Parathyroid adenoma (tissue), 2 donors: ENCODE data around the gene DNAJB13.

Source experiments
- H2AFZ ChIP-seq: fragments of 300-600 bp; sonication (generic); one replicate; pipeline ENCODE4 v1.7.0; 2017; ENCODE audit warnings: antibody characterized with exemption, mild to moderate bottlenecking
- H3K27ac ChIP-seq: fragments of 300-600 bp; sonication (generic); one replicate; pipeline ENCODE4 v1.7.0; 2017
- H3K27me3 ChIP-seq: fragments of 300-600 bp; sonication (generic); one replicate; pipeline ENCODE4 v1.7.0; 2017; ENCODE audit warnings: low read length; ENCODE audit not compliant: control insufficient read depth, insufficient read depth
- H3K36me3 ChIP-seq: fragments of 300-600 bp; sonication (generic); one replicate; pipeline ENCODE4 v1.7.0; 2017; ENCODE audit warnings: low read length; ENCODE audit not compliant: control insufficient read depth, insufficient read depth
- H3K4me1 ChIP-seq: fragments of 300-600 bp; sonication (generic); one replicate; pipeline ENCODE4 v1.7.0; 2017; ENCODE audit warnings: control low read depth
- H3K4me2 ChIP-seq: fragments of 300-600 bp; sonication (generic); one replicate; pipeline ENCODE4 v1.7.0; 2017; ENCODE audit warnings: low read length
- H3K4me3 ChIP-seq: fragments of 300-600 bp; sonication (generic); one replicate; pipeline ENCODE4 v1.7.0; 2017; ENCODE audit warnings: low read depth, low read length
- H3K79me2 ChIP-seq: fragments of 300-600 bp; sonication (generic); one replicate; pipeline ENCODE4 v1.7.0; 2017; ENCODE audit warnings: control low read depth
- H3K9ac ChIP-seq: fragments of 300-600 bp; sonication (generic); one replicate; pipeline ENCODE4 v1.7.0; 2017; ENCODE audit warnings: mild to moderate bottlenecking
- H3K9me3 ChIP-seq: fragments of 300-600 bp; sonication (generic); one replicate; pipeline ENCODE4 v1.7.0; 2017; ENCODE audit warnings: low read length; ENCODE audit not compliant: control insufficient read depth
- CTCF ChIP-seq: fragments of 300-600 bp; sonication (generic); IDR thresholded peaks from one replicate; pipeline ENCODE4 v1.7.0; 2017; ENCODE audit warnings: antibody characterized with exemption, mild to moderate bottlenecking
- donor health status: primary hyperparathyroidism.

Gene DNAJB13

DNA sequence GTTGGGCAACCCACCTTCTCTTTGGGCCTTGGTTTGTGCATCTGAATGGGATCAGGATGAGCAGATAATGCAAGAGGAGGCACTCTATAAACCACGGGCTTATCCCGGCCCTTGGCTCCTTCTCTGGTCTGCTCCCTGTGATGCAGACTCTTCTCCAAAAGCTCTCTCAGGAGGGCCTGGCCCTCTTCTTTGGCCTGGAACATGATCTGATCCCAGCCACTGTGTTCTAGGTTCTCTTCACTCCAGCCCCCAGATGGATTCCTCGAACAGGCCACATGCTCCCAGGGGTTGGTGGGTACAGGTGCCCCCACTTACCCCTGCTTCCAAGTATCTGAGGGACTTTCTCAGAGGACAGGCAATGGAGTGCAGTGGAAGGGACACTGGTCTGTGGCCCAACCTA lies 66.8 kb downstream of the DNAJB13 start:
- H3K36me3 ChIP-seq, result no peaks in the 10 kb centered on the region
- no peak overlapping the region for H3K4me3 ChIP-seq
- TF ChIP-seq CTCF, result no peak
- no peaks in the 10 kb centered on the region for H3K79me2 ChIP-seq
- no peak overlapping the region for H3K4me2 ChIP-seq
- H3K9me3 ChIP-seq, result no peaks in the 10 kb centered on the region
- no peak overlapping the region for H2AFZ ChIP-seq
- H3K27me3 ChIP-seq, result no peaks in the 10 kb centered on the region
- no peak overlapping the region for H3K9ac ChIP-seq
- no peak overlapping the region for H3K27ac ChIP-seq
- no peaks in the 10 kb centered on the region for H3K4me1 ChIP-seq

DNA sequence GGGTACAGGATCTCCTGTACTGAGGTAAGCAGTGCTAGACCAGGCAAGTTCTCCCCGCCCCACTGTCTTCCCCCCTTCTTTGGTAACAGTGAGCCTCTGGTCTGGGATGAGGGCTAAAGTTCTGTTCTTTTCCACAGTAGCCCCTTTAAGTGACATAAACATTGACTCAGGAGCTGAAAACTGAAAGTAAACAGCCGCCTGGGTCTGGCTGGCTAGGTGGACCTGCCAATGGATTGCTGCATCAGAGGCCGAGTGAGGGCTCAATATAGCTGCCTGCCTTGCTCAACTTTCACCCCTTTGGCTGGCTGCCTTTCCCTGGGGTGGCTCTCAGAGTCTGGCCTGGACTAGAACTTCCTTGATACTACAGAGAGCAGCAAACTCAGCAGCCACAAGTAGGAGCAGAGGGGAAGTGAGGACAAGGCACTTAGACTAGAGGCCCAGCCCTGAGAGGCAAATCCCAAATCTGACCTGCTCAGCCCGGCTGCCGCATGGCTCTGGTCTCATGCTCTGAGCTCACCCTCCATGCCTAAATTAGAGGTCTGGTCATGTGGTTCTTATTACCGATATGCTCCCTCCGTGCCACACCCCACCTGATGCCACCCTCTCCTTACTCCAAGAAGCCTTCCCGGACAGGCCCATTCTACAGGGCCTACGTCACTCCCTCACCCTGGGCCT lies 67.6 kb downstream of the DNAJB13 start:
- peak overlapping the region; percentile 22 for H3K4me2 ChIP-seq
- H3K27me3 ChIP-seq, result no peaks in the 10 kb centered on the region
- H3K4me3 ChIP-seq, result no peak overlapping the region
- H3K9ac ChIP-seq, result no peak overlapping the region
- no peaks in the 10 kb centered on the region for H3K4me1 ChIP-seq
- no peaks in the 10 kb centered on the region for H3K9me3 ChIP-seq
- H3K79me2 ChIP-seq, result no peaks in the 10 kb centered on the region
- TF ChIP-seq CTCF, result no peak
- peak overlapping the region; percentile 34 for H3K27ac ChIP-seq
- H2AFZ ChIP-seq, result no peak overlapping the region
- no peaks in the 10 kb centered on the region for H3K36me3 ChIP-seq

DNA sequence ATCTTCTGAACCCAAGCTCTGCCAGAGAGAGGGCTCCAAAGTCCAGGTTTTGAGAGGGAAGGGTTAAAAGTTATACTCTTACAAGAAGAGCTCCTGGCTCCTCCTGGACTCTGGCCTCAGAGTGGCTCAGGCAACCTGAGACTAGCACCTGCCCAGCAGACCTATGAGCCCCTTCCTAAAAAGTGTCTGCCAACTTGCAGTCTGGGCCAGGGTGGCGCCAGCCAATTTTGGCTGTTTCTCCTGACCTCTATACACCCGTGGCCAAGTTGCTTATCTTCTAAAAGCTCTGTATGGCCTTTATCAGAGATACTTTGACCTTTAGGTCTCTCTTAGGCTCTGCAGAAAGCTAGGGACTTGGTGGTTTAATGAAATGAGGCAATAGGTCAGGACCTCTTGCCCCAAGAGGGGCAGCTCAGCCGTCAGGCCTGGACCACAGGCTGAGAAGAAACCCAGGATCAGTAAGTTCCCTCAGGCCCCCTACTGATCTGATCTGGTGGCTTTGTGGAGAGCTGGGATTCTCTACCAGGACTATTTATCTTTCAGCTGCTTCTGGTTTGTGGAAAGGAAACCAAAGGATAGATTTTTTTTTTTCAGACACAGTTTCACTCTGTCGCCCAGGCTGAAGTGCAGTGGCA lies 68.4 kb downstream of the DNAJB13 start:
- Histone ChIP-seq H3K4me3 (no peak overlapping the region), H2AFZ (no peak overlapping the region), H3K4me1 (no peaks in the 10 kb centered on the region), H3K9me3 (no peaks in the 10 kb centered on the region), H3K4me2 (peak overlapping the region; percentile 22), H3K27me3 (no peaks in the 10 kb centered on the region), H3K27ac (peak overlapping the region; percentile 34), H3K36me3 (no peaks in the 10 kb centered on the region), H3K79me2 (no peaks in the 10 kb centered on the region), H3K9ac (no peak overlapping the region)
- TF ChIP-seq CTCF, result no peak

DNA sequence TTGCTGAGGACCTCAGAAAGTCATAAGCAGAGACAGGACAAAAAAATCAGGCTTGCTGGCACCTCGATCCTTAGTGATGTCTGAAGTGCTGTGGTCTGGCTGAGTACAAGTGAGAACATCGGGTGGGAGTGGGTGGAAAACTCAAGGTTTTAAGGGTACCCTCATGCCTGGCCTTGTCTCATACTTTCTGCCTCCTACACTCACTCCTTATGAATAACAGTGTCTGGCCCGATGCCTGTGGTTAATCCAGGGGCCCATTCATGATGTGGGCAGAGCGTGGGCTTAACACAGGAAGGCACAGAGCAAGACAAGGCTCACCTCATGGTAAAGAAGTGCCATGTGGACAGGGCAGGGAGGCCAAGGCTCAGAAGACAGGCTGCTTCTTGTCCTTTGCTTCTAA lies 69.0 kb downstream of the DNAJB13 start:
- no peak overlapping the region for H3K4me3 ChIP-seq
- no peaks in the 10 kb centered on the region for H3K9me3 ChIP-seq
- no peaks in the 10 kb centered on the region for H3K79me2 ChIP-seq
- H3K9ac ChIP-seq, result no peak overlapping the region
- no peak overlapping the region for H3K4me2 ChIP-seq
- H3K27ac ChIP-seq, result no peak overlapping the region
- no peaks in the 10 kb centered on the region for H3K27me3 ChIP-seq
- H3K36me3 ChIP-seq, result no peaks in the 10 kb centered on the region
- no peaks in the 10 kb centered on the region for H3K4me1 ChIP-seq
- TF ChIP-seq CTCF, result no peak
- H2AFZ ChIP-seq, result no peak overlapping the region
